ENCODE results near the gene FABP6.

DNA sequence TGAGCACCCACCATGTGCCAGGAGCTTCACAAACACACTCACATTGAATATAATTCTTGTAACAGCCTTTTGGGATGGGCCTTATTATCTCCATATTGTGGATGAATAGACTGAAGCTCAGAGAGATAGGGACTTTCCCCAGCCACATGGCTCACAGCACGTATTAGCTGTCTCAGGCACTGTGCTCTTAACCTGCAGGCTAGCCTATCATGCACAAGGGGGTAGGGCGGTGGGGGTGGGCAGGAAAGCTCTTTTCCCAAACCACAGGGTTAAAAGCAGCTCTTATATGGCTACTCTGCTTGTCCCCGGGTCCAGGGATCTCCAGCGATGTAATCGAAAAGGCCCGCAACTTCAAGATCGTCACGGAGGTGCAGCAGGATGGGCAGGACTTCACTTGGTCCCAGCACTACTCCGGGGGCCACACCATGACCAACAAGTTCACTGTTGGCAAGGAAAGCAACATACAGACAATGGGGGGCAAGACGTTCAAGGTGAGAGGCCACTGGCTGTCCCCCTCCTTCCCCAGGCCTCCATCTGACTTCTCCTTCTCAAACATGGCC is 2.6 kb downstream of the FABP6 start:
- TF ChIP-seq ARNTL (CRISPR knock-in tag; IDR thresholded peaks at IDR 0.05; ENCODE audit: borderline replicate concordance, low read depth): no peak
- no peak for TF ChIP-seq CSRNP3 (CRISPR knock-in tag; IDR thresholded peaks at IDR 0.05)
- TF ChIP-seq, protein P1, sequence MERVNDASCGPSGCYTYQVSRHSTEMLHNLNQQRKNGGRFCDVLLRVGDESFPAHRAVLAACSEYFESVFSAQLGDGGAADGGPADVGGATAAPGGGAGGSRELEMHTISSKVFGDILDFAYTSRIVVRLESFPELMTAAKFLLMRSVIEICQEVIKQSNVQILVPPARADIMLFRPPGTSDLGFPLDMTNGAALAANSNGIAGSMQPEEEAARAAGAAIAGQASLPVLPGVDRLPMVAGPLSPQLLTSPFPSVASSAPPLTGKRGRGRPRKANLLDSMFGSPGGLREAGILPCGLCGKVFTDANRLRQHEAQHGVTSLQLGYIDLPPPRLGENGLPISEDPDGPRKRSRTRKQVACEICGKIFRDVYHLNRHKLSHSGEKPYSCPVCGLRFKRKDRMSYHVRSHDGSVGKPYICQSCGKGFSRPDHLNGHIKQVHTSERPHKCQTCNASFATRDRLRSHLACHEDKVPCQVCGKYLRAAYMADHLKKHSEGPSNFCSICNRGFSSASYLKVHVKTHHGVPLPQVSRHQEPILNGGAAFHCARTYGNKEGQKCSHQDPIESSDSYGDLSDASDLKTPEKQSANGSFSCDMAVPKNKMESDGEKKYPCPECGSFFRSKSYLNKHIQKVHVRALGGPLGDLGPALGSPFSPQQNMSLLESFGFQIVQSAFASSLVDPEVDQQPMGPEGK (CRISPR knock-in tag; IDR thresholded peaks at IDR 0.05; ENCODE audit: borderline replicate concordance): no peak
- TF ChIP-seq ZFP30 (CRISPR knock-in tag; IDR thresholded peaks at IDR 0.05): no peak
- no peak for TF ChIP-seq TCF4 (CRISPR knock-in tag; IDR thresholded peaks at IDR 0.05; ENCODE audit: borderline replicate concordance)
- TF ChIP-seq BACH2 (CRISPR knock-in tag; IDR thresholded peaks at IDR 0.05; ENCODE audit: borderline replicate concordance): no peak
- no peak for TF ChIP-seq ISL1 (CRISPR knock-in tag; IDR thresholded peaks at IDR 0.05)
- TF ChIP-seq POU6F1 (CRISPR knock-in tag; IDR thresholded peaks at IDR 0.05; ENCODE audit: borderline replicate concordance, low read depth): no peak
- TF ChIP-seq CREB5 (CRISPR knock-in tag; IDR thresholded peaks at IDR 0.05; ENCODE audit: low read depth): no peak

Measured in SK-N-SH treated with all-trans-retinoic acid at 6 μM for 48 hours (cell line).